HTERT RPE-1 (cell line): ENCODE data around the gene UBL4B.

Source experiments
- in situ Hi-C: fragments of 300-500 bp; cut with MboI; formaldehyde crosslinking; loops from 4 replicates; pipeline ENCODE4 v1.14.3; 2020; ENCODE audit warnings: low sequenced_read_pairs

Gene UBL4B

DNA sequence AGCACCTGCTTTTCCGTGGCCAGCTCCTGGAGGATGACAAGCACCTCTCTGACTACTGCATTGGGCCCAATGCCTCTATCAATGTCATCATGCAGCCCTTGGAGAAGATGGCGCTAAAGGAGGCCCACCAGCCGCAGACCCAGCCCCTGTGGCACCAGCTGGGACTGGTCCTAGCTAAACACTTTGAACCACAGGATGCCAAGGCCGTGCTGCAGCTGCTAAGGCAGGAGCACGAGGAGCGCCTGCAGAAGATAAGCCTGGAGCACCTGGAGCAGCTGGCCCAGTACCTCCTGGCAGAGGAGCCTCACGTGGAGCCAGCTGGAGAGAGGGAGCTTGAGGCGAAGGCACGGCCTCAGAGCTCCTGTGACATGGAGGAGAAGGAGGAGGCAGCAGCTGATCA lies 413 bp downstream of the UBL4B start:
- in situ Hi-C loops: no loop called here

DNA sequence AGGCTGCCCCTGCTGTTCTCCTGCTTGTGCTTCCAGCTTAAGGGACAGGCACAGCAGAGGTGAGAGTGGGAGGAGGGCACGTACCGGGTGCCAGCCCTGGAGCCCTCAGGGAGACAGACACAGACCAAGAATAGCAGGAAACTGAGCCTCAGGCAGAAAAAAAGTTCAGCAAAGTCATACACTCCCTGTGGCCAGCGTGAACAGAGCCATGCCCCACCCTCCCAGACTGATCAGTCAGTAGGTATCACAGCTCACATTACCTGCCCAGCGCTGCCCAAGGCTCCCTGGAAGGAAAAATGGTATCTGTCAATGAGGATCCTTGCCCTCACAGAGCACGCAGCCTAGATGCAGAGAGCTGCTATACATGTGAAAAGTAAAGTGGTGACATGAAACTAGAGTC lies 1.3 kb downstream of the UBL4B start:
- in situ Hi-C loops: no loop called here

DNA sequence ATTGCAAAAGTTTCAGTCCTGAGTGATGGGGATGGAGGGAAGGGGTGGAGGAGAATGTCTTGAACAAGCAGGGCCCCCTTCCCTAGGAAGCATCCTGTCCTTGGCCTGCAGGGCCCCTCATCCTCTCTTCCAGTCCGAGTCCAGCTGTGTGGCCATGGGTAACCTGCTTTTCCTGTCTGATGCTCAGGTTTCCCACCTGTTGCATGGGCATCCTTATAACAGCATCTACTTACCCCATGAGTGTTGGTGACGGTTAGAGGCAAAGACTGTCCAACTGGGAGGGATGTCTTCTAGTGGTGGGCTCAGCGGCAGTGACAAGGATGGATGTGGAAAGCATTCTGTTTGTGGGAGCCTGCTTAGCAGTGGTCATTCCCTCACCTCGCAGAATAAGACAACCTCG lies 1.9 kb downstream of the UBL4B start:
- in situ Hi-C loops: no loop called here

DNA sequence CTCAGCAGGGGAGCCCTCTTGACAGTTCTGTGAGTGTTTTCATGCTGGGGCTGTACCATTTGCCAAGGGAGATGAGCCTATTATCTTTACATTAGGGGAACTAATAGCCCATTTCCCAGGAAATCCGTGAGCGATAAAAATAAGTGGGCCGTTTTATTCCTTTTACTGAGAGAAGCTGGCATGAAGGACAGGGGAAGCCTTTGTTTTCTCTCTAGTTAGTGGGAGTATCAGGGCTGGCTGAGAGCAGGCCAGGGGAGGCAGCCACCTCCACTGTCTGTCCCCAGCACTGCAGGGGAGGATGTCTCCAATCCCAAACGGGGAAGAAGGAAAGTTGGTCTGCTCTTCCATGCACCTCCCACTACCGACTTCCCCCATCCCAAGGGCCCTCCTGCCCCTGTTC lies 2.5 kb downstream of the UBL4B start:
- in situ Hi-C loops: no loop called here

DNA sequence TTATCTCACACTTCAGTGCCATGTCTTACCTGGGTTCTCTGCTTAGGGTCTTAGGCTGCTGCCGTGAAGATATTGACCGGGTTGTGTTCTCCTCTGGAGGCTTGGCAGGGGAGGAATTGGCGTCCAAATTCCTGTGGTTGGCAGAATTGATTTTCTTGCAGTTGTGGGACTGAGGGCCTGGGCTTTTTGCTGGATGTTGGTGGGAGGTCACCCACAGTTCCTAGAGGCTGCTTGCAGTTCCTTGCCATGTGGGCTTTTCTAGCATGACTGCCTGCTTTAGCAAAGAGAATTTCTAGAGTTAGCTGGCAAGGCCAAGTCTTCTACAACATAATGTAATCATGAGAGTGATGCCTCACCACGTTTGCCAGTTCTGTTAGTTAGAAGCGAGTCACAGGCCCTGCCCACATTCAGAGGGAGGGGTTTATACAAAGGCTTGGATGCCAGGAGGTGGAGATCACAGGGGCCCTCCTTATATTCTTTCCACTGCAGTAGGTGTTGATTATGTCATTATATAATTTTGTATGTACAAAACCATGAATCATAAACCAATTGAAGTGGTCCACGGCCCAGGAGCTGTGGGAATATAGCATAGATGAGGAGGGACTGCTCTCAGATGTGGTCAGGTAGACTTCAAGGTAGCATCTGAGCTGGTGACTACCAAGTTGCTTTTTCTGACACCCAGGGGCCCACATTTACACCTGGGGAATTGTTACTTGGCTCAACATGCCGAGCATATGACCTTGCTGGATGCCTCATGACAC lies 6.6 kb downstream of the UBL4B start:
- in situ Hi-C loops: no loop called here

DNA sequence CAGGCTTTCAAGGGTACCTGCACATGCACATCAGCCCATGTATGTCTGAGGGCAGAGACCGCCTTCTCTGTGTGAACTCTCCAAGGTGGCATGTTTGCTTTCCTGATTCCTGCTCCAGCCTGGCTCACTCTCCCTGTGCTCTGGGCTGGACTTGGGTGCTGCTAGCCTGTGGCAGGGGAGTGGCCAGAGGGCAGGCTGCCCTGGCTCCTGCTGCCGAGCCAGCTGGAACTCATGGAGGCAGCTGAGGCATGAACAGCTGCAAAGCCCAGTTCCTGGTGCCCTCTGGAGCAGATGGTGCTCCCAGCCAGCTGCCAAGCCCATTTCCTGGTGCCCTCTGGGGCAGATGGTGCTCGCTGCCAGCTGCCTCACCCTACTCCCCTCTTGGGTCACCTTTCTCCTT lies 7.6 kb downstream of the UBL4B start:
- in situ Hi-C loops: no loop called here

DNA sequence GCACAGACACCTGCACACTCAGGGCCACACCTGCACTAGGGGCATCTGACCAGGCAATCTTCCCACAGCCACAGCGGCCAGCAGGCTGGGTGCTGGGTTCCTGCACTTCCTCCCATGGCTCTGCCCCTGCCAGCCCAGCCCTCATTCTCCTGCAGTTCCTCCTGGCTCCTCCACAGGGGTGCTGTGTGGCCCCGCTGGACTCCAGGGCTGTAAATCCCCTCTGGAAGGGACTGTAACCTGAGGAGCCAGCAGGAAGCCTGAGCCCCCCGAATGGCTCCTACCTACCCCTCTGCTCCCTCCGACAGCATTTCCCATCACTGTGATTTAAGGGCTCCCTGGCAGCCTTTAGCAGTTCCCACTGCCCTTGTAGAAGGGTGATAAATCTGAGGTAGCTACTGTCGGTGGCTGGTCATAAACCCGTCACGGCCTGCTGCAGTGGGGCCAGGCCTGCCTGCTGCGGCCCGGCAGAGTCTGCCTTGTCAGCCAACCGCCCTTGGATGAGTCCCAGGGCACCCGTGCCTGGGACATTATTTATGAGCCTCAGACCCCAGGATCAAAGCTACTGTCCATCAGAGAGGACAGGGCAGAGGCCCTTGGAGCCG lies 8.8 kb downstream of the UBL4B start:
- in situ Hi-C loops: no loop called here

DNA sequence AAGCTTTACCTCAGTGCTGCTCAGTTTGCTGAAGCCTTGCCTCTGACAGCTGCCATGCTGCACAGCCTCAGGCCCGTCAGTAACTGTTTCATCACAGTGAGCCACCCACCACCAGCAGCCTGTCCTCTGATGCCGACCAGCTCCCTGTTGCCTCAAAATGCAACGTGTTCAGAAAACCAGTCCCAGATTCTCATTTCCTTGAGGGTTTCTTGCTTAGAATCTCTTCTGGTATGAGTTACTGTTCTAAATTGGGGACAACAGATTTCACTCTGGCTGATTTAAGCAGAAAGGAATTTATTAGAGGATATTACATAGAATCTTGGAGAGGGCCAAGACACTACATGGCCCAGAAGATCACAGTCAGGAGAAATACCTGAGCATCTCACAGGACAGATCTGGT lies 11.0 kb downstream of the UBL4B start:
- in situ Hi-C loops: no loop called here

DNA sequence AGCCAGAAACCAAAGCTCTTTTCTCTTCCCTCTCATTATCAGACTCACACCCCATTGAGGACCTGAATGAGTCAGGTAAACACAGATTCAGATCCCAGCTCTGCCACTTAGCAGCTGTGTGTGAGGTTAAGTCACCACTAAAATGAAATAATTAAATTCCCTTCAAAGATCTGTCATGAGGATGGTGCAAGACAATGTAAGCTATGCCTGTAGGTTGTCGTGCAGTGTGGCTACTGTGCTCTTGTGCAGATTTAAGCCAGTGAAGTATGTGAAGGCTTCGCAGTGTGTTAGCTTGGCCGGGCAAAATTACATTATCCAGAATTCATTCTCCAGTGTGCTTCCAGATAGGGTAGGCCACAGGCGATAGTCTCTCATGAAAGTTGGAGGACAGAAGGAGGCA lies 13.6 kb downstream of the UBL4B start:
- in situ Hi-C loops: no loop called here

DNA sequence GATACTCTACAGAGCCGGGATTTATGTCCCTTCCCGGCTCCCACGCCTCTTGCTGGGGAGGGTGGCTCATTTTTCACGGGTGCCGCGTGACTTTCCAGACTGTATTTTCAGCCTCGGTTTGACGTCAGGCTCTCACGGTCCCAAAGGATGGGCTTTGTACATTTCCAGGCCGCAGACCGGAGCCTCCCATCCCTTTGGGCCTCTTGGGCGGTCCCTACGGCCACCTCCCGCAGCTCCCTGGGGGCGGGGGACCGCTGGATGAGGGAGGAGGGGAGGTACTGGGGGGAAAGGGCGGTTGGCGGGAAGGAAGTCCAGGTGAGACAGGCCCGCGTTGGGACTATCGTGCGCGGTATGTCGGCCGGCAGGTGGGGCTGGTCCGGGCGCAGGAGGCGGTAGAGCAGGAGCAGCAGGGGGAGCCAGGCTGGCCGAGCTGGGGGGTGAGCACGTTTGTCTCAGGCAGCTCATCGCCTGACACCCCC lies 17.9 kb downstream of the UBL4B start:
- in situ Hi-C loops: no loop called here

DNA sequence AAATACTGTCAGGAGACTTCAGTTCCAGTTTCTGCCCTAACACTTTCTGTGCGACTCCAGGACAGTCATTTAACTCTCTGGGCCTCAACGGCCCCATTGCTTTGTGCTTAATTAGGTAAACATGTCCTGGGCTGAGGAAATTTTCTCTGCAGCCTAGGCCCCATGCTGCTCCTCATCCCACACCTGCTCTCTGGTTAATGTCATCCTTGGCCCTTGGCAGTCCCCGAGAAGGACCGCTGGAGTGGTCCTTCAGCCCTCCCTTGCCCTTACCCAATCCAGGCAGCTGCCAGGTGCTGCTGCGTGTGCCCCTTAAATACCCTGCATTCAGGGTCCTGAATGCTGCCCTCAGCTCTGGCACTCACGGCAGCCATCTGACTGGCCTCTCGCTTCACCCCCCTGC lies 18.7 kb downstream of the UBL4B start:
- in situ Hi-C loops: no loop called here

DNA sequence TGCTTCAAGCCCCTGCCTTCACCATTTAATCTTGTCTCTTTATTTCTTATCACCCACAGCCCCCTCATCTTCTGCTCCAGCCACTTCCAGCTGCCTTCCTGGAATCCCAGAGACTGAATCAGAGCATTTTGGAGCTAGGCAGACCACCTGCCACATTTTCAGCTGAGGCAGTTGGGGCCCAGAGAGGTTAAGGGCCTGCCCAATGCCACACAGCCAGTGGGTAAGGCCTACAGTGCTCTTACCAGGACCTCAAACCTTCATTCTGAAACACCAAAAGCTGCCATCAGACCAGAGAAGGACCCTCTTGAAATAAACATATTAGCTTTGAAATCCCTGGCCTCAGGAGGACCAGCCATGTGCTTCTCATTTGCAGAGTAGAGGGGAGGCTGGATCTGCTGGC lies 20.4 kb downstream of the UBL4B start:
- in situ Hi-C loops: no loop called here

DNA sequence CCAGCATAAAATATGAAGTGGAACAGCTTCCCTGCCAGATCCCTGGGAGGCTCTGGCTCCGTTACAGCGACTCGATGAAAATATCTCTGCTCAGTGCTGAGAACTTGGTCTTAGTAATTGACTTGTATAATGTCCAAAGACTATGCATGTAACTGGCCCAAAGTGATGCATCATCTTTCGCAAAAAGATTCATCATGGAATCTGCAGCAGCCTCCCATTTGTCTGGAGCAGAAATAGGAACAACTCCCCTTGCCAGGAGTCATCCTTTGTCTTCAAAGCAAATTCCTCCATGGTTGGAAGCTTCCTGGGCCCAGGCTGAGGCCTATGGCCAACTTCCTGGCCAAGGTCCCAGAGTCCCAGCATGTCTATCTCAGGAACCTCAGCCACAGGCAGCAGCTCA lies 21.2 kb downstream of the UBL4B start:
- in situ Hi-C loops: no loop called here

DNA sequence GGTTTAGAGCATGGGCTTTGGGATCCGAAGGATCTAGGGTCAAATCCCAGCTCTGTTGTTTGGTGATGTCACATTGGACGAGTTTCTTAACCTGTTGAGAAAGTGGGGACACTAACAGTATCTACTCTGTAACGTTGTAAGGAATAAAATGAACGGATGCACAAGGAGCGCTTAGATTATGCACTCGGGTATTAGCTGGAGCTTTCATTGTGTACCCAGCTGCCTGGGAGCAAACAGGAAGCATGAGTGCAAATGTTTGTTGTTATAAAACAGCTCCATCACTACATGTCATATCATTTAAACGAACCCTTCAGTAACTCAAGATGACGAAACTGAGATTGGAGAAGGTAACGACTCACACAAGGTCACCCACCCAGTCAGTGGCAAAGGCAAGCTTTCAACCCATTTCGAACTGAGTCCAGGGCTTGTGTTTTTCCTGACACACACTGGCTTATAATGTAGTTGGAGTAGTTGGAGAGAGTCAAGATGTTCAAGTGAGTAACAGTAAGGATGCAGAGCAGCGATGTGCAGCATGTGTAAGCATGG lies 21.9 kb downstream of the UBL4B start:
- in situ Hi-C loops: no loop called here

DNA sequence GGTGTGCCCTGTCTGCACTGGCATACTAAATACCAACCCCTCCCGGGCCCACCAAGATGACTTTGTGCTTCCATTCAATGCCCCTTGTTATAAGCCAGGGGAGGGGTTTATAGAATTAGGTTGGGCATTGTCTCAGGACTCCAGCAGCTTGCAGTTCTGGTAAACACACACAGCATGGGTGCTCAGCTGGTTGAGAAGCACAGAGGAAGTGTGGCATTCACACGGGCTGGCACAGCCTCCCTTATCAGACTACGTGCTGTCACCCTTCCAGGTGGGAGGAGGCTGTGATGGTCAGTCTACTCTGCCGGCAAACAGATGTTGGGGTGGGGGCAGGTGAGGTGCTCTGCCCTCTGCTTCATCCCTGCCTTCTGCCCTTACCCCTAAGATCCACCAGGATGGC lies 23.0 kb downstream of the UBL4B start:
- in situ Hi-C loops: no loop called here

DNA sequence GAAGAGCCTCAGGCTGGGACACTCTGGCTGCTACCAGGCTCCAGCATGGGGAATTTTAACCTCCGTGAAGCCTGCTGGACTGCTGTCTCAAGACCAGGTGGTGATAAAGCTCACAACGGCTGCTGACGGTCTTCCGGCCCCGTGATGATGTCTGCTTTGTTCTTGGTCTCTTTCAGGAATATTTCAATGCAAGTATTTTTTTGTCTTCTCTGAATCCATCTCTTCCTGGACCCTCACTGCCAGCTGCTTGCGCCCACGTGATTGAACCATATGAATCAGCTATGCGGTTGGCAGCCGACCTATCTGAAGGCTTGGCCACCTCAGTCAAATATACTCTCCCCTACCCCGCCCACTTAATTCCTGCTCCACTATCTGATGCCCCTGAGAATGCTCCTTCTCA lies 23.4 kb downstream of the UBL4B start:
- in situ Hi-C loops: no loop called here

DNA sequence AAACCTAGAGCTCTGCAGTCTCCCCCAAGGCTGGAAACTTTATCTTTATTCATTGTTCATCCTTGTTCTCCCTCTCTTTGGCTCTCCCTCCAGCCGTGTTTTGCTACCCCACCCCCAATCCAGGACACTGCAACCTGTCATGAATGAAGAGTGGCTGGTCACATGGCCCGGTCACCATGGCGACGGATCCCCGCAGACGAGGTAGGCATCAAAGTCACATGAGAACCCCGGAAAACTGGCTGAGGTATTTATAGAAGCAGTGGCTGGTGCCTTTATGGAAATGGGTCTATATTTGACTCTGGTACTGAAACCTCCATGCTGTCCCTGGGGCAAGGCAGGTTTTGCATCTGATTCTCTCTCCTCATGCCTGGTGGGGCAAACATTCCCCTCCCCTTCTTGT lies 24.7 kb downstream of the UBL4B start:
- in situ Hi-C loops: no loop called here

DNA sequence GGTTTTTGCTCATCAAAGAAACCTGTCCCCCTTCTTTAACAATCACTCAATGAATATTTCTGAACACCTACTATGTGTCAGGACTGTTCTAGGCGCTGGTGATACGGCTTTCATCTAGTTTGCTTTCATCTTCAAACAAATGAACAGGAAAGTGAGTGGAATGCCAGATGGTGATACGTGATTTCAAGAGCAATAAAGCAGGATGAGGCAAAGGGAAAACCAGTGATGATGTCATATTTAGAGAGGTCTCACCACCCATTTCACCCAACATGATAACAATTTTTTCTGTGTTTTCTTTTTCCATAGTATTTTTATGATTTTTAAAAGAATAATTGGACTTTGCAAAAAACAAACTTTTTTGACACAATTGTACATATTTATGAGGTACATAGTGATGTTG lies 26.7 kb downstream of the UBL4B start:
- in situ Hi-C loops: no loop called here

DNA sequence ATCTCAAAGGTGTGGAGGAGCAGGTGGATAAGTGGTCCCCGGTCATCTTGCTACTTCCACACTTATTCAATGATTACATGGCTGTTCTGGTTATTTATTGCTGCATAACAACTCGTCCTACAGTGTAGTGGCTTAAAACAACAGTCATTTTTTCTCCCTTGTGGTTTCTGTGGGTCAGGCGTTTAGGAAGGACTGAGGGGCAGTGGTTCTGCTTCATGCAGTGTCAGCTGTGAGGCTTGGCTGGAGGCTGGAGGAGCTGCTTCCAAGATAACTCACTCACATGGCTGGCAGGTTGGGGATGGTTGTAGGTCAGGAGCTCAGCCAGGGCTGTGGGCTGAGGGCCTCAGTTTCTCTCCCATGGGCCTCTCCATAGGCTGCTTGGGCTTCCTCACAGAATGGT lies 32.1 kb downstream of the UBL4B start:
- in situ Hi-C loops: no loop called here

DNA sequence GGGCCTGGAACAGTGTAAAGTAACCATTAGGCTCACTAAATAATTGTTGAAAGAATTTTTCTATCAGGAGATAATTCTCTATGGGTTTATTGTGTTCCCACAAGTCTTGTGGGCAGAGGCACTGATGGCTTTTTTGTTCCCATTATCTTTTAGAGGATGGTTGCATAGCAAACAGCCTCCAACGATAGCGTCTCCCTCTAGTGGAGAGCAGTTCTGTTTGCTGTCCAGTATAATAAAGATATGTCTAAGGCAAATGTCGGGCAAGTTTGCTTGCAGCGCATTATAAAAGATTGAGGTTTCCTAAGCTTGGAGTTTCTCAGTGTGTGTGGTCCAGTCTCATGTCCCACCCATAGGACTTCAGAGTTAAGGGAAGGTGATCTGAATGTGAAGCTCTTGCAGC lies 36.7 kb downstream of the UBL4B start:
- in situ Hi-C loops: no loop called here

DNA sequence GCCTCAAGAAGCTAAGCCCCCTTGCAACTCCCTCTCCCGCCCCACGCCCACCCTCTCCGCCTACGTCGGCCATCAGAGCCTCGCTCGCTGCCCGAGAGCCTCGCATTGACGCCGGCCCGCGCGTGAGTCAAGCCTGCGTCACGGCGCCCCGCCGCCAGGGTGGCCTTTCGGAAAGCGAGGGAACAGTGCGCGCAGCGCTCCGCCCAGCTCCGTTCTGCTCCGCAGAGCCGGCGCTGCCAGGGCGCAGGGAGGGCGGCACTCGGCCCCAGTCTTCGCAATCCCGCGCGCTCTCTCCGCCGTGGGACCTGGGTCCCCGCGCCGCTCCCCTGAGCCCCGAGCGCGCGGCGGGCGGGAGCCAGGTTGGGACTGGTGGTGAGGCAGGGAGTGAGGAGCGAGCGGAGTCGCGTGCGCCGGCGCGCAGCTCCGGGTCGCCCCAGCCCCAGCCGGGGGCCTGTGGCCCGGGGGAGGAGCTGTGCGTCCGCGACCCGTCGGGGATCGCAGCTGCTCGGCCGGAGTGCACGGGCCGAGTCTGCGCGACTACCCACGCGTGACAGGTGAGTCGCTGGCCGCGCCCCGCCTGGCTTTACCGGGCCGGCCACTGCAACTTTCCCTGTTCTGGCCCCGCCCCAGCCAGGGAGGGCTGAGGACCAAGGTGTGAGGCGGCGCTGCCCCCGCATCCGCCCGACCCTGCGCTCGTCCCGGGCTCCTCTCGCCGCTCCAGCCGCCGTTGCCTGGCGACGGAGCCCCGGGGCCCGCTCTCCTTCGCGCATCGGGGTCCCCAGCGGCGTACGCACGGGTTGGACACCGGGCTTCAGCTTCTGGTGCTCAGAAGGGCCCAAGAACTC lies 38.3 kb downstream of the UBL4B start, which contains the start of gene SLC6A17:
Gene SLC6A17 (plus strand): TSS at position 165 of the 845 bp plus-strand sequence. CDS start 16,436 bp downstream, outside the sequence.
- in situ Hi-C loops: no loop called here
